Caco-2 (cell line): ENCODE measurements around the gene ITGA11. TPM values are rescaled to one million over a fixed set of nuclear protein-coding genes. Genes with fewer than 3 reads are reported as not detected.

ENCODE experiments used
- BruUV-seq: library from RNA; stranded (reverse); fragments of 400-500 nt; replicated peaks from 2 replicates; lab custom pipeline; 2021; lab: Mats Ljungman, UMichigan
- CTCF ChIA-PET: fragments of 300-600 bp; sonication (Branson Sonifier 250); formaldehyde crosslinking; loops from one replicate; lab custom pipeline; 2022; ENCODE audit warnings: antibody characterized with exemption; lab: Charles Lee
- POLR2A ChIA-PET: fragments of 300-600 bp; sonication (Branson Sonifier 250); formaldehyde crosslinking; loops from one replicate; lab custom pipeline; 2022; ENCODE audit warnings: antibody characterized with exemption; lab: Charles Lee
- DNase-seq, 2 experiments: peaks; one replicate each; pipeline versions ENCODE4 v3.0.0 to v3.0.0-alpha.2; 2020 to 2022
- H3K27me3 ChIP-seq: replicated peaks from 2 replicates; pipeline ENCODE4 v1.6.0; 2011; ENCODE audit warnings: low read length; ENCODE audit not compliant: control insufficient read depth, insufficient read depth
- H3K36me3 ChIP-seq: 2 replicates; pipeline ENCODE4 v1.5.1; 2011; ENCODE audit warnings: low read length; ENCODE audit not compliant: control insufficient read depth, insufficient read depth
- H3K4me1 ChIP-seq: fragments of 250-450 bp; sonication (Bioruptor Pico); 2 replicates; pipeline ENCODE4 v1.5.1; 2020; ENCODE audit warnings: mild to moderate bottlenecking
- H3K4me3 ChIP-seq: 2 replicates; pipeline ENCODE4 v1.5.1; 2011; ENCODE audit warnings: low read depth, mild to moderate bottlenecking, control low read depth, low read length
- H3K9me3 ChIP-seq: fragments of 250-450 bp; sonication (Bioruptor Pico); 2 replicates; pipeline ENCODE4 v1.5.1; 2020; ENCODE audit warnings: mild to moderate bottlenecking, moderate library complexity
- H3K27ac Mint-ChIP-seq: one replicate; pipeline ENCODE4 v1.8.0; 2022; ENCODE audit warnings: mixed read lengths; ENCODE audit not compliant: unreplicated experiment
- H3K27me3 Mint-ChIP-seq: one replicate; pipeline ENCODE4 v1.8.0; 2022; ENCODE audit warnings: mixed read lengths; ENCODE audit not compliant: insufficient read depth, unreplicated experiment
- H3K36me3 Mint-ChIP-seq: one replicate; pipeline ENCODE4 v1.8.0; 2022; ENCODE audit warnings: mild to moderate bottlenecking, mixed read lengths; ENCODE audit not compliant: insufficient read depth, unreplicated experiment
- H3K4me1 Mint-ChIP-seq: one replicate; pipeline ENCODE4 v1.8.0; 2022; ENCODE audit warnings: low read depth, mixed read lengths; ENCODE audit not compliant: unreplicated experiment
- H3K4me3 Mint-ChIP-seq: one replicate; pipeline ENCODE4 v1.8.0; 2022; ENCODE audit warnings: mild to moderate bottlenecking, moderate library complexity, mixed read lengths; ENCODE audit not compliant: unreplicated experiment
- H3K9me3 Mint-ChIP-seq: one replicate; pipeline ENCODE4 v1.8.0; 2022; ENCODE audit warnings: mixed read lengths; ENCODE audit not compliant: unreplicated experiment
- intact Hi-C: fragments of 100-400 bp; cut with micrococcal nuclease; formaldehyde crosslinking; loops from one replicate; pipeline ENCODE4 v1.10.0; 2022; ENCODE audit not compliant: unreplicated experiment
- total RNA-seq: library from RNA; stranded (reverse); gene quantifications from 2 replicates; pipeline ENCODE4 v1.2.3, GENCODE V29; 2022
- TF ChIP-seq, protein P1 (sequence below), 2 experiments: fragments of 200-600 bp in 1 of 2; IDR thresholded peaks; 1 replicate in 1 of 2; 2 replicates in 1 of 2; pipeline versions ENCODE4 v1.5.1 to v1.8.0; 2011 to 2022; ENCODE audit warnings: antibody characterized with exemption in 1 of 2, control low read depth in 1 of 2, inconsistent platforms in 1 of 2, low read depth in 1 of 2, low read length in 1 of 2, mild to moderate bottlenecking in 1 of 2, moderate library complexity in 1 of 2; ENCODE audit not compliant: insufficient read depth in 1 of 2, severe bottlenecking in 1 of 2, unreplicated experiment in 1 of 2

The ITGA11 gene
- total RNA-seq, 1 experiment from 2014 or later = 0.18 TPM

DNA sequence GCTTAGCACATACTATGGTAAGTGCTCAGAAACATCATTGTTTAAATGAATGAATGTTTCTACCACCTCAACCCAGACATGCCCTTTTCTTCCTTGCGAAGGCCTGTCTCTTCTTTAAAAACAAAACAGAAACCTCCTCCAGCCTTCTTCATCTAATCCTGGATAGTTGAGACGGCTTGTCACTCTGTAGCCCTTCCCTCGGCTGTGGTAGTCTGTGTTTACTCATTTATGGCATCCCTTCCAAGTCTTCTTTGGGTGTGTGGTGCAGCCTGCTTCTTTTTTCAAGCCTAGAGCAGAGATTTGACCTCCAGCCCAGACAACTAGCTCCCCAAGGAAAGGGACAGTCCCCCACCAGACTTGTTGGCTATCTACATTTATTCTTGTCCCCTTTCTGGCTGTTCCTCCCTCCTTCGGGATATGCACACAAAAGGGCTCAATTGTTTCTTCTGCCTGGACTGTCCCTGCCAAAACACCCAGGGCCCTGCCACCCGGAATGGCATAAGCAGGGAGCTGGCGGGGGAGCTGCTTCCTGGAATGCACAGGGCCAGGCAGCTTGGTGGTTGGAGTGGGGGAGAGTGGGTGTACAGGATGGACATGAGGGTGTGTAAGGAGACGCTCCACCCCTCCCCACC is 67.8 kb downstream of the ITGA11 start:
- Mint-ChIP-seq H3K4me3 (no peak overlapping the region), H3K27ac (no peak overlapping the region), H3K4me1 (no peaks in the 10 kb centered on the region), H3K36me3 (no peaks in the 10 kb centered on the region), H3K27me3 (no peaks in the 10 kb centered on the region), H3K9me3 (no peaks in the 10 kb centered on the region)
- intact Hi-C loops = no loop called here
- no peaks in the 10 kb centered on the region; the same call in 1 of the 2 replicates for H3K4me1 ChIP-seq
- TF ChIP-seq, protein P1, sequence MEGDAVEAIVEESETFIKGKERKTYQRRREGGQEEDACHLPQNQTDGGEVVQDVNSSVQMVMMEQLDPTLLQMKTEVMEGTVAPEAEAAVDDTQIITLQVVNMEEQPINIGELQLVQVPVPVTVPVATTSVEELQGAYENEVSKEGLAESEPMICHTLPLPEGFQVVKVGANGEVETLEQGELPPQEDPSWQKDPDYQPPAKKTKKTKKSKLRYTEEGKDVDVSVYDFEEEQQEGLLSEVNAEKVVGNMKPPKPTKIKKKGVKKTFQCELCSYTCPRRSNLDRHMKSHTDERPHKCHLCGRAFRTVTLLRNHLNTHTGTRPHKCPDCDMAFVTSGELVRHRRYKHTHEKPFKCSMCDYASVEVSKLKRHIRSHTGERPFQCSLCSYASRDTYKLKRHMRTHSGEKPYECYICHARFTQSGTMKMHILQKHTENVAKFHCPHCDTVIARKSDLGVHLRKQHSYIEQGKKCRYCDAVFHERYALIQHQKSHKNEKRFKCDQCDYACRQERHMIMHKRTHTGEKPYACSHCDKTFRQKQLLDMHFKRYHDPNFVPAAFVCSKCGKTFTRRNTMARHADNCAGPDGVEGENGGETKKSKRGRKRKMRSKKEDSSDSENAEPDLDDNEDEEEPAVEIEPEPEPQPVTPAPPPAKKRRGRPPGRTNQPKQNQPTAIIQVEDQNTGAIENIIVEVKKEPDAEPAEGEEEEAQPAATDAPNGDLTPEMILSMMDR (IDR thresholded peaks at IDR 0.05; ENCODE audit: insufficient read depth in 1 of 2, low read depth in 1 of 2, low read length in 1 of 2, severe bottlenecking in 1 of 2, unreplicated experiment in 1 of 2) = no peak
- no peak overlapping the region for H3K4me3 ChIP-seq
- BruUV-seq = no TSS peak
- ChIA-PET CTCF (no interaction called here), POLR2A (no interaction called here)
- H3K27me3 ChIP-seq = no peaks in the 10 kb centered on the region
- no peaks in the 10 kb centered on the region for H3K9me3 ChIP-seq
- DNase-seq = no peak
- H3K36me3 ChIP-seq = no peaks in the 10 kb centered on the region

DNA sequence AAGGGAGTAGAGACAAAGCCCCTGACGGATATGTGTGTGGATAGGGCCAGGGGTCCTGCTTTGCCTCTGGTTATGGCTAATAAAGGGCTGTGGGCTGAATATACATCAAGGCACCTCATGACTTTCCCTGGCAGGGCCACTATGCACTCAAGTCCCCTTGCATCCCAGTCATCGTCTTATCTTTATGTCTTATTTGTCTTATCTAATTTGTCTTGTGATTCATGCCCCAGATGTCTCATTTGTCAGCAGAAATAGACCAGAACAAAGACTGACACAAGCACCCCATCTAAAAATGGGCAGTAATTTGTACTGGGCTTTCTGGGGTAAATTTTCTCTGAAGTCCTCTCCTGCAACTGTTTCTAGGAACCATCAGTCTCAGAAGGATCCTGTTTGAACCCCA is 68.6 kb downstream of the ITGA11 start:
- TF ChIP-seq, protein P1 (IDR thresholded peaks at IDR 0.05; ENCODE audit: insufficient read depth in 1 of 2, low read depth in 1 of 2, low read length in 1 of 2, severe bottlenecking in 1 of 2, unreplicated experiment in 1 of 2) = no peak
- Mint-ChIP-seq H3K36me3 (no peaks in the 10 kb centered on the region), H3K4me1 (no peaks in the 10 kb centered on the region), H3K27ac (no peak overlapping the region), H3K27me3 (no peaks in the 10 kb centered on the region), H3K9me3 (no peaks in the 10 kb centered on the region), H3K4me3 (no peak overlapping the region)
- H3K4me1 ChIP-seq = no peaks in the 10 kb centered on the region; the same call in 1 of the 2 replicates
- H3K4me3 ChIP-seq = no peak overlapping the region
- POLR2A ChIA-PET = no interaction called here
- intact Hi-C loops = no loop called here
- CTCF ChIA-PET = no interaction called here
- no peaks in the 10 kb centered on the region for H3K9me3 ChIP-seq
- no peaks in the 10 kb centered on the region for H3K36me3 ChIP-seq
- H3K27me3 ChIP-seq = no peaks in the 10 kb centered on the region
- DNase-seq = no peak
- BruUV-seq = no TSS peak

GRCh38 chr15:68362537-68363126 is 69.3 kb downstream of the ITGA11 start:
- no peaks in the 10 kb centered on the region for H3K9me3 ChIP-seq
- Mint-ChIP-seq H3K9me3 (peaks cover under 1% of the 10 kb centered on the region), H3K4me3 (no peak overlapping the region), H3K27me3 (no peaks in the 10 kb centered on the region), H3K36me3 (no peaks in the 10 kb centered on the region), H3K27ac (no peak overlapping the region), H3K4me1 (no peaks in the 10 kb centered on the region)
- intact Hi-C loops = no loop called here
- H3K27me3 ChIP-seq = no peaks in the 10 kb centered on the region
- no peak overlapping the region for H3K4me3 ChIP-seq
- TF ChIP-seq, protein P1 (IDR thresholded peaks at IDR 0.05; ENCODE audit: insufficient read depth in 1 of 2, low read depth in 1 of 2, low read length in 1 of 2, severe bottlenecking in 1 of 2, unreplicated experiment in 1 of 2) = no peak
- H3K4me1 ChIP-seq = no peaks in the 10 kb centered on the region; the same call in 1 of the 2 replicates
- POLR2A ChIA-PET = no interaction called here
- no peak for DNase-seq
- CTCF ChIA-PET = no interaction called here
- BruUV-seq = no TSS peak
- no peaks in the 10 kb centered on the region for H3K36me3 ChIP-seq
